ENCODE data around the gene USP9Y. TPM values are rescaled to one million over a fixed set of nuclear protein-coding genes. Genes with fewer than 3 reads are reported as not detected.

Gene USP9Y
- total RNA-seq, 1 donor: under 0.01 TPM

DNA sequence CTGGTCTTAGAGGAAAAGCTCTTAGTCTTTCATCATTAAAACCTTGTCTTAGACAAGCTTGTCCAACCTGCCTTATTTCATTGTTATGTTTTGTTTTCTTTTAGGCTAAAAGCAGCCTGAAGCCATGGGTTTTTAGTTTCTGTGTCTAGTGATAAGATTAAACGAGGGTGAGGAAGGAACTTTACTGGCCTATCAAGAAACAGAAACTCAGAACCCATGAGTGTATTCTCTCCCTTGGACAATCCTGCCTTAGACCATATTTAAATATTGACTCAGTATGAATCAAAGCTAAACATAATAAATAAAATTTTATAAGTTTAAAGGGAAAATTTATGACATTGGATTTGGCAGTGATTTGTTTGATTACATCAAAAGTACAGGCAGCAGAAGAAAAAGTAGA, 122.4 kb downstream of the USP9Y start:
- H3K4me3 ChIP-seq (ENCODE audit: low read depth, low read length): no peak overlapping the region
- DNase-seq (ENCODE audit: low read depth): no peak
- TF ChIP-seq CTCF (IDR thresholded peaks at IDR 0.05; ENCODE audit: insufficient read depth, low read length): no peak

DNA sequence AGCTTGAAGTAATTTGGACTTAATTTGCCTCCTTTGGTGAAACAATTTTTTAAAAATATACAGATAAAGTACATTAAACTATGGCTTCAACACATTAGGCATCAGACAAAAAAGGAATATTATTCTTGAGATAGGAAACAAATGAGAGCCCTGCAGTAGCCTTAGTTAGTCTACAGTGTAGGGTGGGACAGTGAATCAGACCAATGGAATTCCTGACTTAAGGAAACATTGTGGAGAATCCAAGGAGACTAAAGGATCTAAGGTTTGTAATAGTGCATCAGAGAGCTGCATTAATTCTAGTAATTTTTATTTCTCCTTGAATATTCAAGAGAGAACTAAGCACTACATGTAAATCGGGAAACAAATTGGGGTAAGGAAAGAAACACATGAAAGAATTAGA, 125.8 kb downstream of the USP9Y start:
- H3K4me3 ChIP-seq (ENCODE audit: low read depth, low read length): no peak overlapping the region
- DNase-seq (ENCODE audit: low read depth): no peak
- no peak for TF ChIP-seq CTCF (IDR thresholded peaks at IDR 0.05; ENCODE audit: insufficient read depth, low read length)

DNA sequence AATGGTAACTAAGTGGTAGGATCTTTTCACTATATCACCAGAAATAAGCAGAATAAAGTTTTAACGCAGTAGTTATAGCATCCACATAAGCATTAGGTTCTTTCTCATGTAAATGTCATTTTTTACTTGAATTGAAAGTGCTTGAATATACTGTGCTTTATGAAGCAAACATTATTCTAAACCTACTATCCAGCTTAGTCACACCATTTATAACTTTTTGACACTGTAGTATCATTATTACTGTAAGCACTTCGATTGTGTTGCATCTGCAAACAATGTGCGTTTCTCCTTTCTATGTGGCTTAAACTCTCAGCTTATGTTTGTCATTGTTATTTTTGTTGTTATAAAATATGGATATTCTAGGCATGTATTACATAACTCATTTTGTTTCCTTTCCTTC, 132.3 kb downstream of the USP9Y start:
- no peak for TF ChIP-seq CTCF (IDR thresholded peaks at IDR 0.05; ENCODE audit: insufficient read depth, low read length)
- H3K4me3 ChIP-seq (ENCODE audit: low read depth, low read length): no peak overlapping the region
- no peak for DNase-seq (ENCODE audit: low read depth)

DNA sequence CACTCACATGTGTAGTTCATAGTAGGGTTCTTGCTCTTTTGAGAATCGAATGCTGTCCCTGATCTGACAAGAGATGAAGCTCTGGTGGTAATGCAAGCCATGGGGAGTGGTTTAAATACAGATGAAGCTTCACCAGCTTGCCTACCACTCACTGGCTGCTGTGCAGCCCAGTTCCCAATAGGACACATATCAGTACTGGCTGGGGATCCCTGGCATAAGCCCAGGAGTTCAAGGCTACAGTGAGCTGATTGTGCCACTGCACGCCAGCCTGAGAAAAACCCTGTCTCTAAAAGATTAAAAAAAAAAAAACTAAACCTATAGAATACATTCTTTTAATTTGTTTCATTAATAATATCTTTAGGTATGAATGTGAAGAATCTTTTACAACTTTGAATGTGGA, 136.5 kb downstream of the USP9Y start:
- H3K4me3 ChIP-seq (ENCODE audit: low read depth, low read length): no peak overlapping the region
- no peak for DNase-seq (ENCODE audit: low read depth)
- TF ChIP-seq CTCF (IDR thresholded peaks at IDR 0.05; ENCODE audit: insufficient read depth, low read length): no peak

DNA sequence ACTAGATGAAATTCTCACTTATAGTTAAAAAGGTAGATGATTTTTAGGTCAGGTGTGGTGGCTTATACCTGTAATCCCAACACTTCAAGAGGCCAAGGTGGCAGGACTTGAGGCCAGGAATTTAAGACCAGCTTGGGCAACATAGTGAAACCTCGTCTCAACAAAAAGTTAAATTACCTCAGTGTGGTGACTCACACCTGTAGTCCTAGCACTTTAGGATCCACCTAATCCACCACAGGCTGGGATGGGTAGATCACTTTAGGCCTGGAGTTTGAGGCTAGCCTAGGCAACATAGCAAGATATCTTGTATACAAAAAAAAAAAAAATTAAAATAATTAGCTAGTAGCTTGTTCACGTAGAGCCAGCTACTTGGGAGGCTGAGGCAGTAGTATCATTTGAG, 140.3 kb downstream of the USP9Y start:
- H3K4me3 ChIP-seq (ENCODE audit: low read depth, low read length): no peak overlapping the region
- no peak for DNase-seq (ENCODE audit: low read depth)
- no peak for TF ChIP-seq CTCF (IDR thresholded peaks at IDR 0.05; ENCODE audit: insufficient read depth, low read length)

DNA sequence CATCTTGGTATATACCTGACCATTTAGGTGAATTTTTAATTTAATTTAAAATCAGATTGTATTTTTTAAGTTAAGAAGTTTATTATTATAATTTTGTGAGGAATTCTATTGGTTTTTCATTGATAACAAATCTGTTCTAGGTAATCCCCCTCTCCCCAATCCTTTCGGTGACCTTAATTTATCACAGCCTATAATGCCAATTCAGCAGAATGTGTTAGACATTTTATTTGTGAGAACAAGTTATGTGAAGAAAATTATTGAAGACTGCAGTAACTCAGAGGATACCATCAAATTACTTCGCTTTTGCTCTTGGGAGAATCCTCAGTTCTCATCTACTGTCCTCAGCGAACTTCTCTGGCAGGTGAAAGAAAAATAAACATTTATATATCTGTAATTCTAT, 145.8 kb downstream of the USP9Y start:
- no peak for DNase-seq (ENCODE audit: low read depth)
- TF ChIP-seq CTCF (IDR thresholded peaks at IDR 0.05; ENCODE audit: insufficient read depth, low read length): no peak
- no peak overlapping the region for H3K4me3 ChIP-seq (ENCODE audit: low read depth, low read length)

GRCh38 chrY:12855791-12856275, 154.8 kb downstream of the USP9Y start:
- no peak for DNase-seq (ENCODE audit: low read depth)
- no peak overlapping the region for H3K4me3 ChIP-seq (ENCODE audit: low read depth, low read length)
- TF ChIP-seq CTCF (IDR thresholded peaks at IDR 0.05; ENCODE audit: insufficient read depth, low read length): no peak

Data from fibroblast of the aortic adventitia (primary cell).